ENCODE results near the gene KDM8. TPM values are rescaled to one million over a fixed set of nuclear protein-coding genes. Genes with fewer than 3 reads are reported as not detected.

KDM8 gene
- total and polyA plus RNA-seq, 2 donors (not counting 3 experiments of a cell fraction or from before 2014, with no cell fraction given) = 5.1 to 8.4 TPM

DNA sequence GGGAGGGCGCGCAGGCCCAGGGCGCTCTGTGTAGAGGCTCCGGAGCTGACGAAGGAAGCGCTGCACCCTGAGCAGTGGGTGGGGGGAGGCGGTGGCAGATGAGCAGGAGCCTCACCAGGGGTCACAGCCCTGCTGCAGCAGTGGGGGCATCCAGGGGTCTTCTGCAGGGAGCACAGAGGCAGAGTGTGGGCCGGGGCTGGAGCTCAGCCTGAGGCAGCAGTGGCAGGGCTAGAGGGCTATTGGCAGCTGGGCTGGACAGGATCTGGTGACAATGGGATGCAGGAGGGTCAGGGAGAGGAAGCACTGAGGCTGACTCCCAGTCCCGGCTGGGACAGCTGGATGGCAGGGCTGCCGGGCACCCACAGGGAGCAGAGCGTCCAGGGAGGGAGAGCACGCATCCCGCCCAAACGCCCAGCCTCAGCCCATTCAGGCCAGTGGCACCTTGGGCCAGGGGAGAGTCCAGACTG, 21.0 kb downstream of the KDM8 start:
- no TSS peak for BruUV-seq (replicated peaks)
- dilution Hi-C loops (cut with MboI; ENCODE audit: extremely low pct_ligation_motif_present, low sequenced_read_pairs) = no loop called here
- Histone ChIP-seq H4K20me1 (replicated peaks; ENCODE audit: control insufficient read depth, extremely low read depth, insufficient read depth, low read length) (no peaks in the 10 kb centered on the region), H3K27me3 (ENCODE audit: control insufficient read depth in 2 of 2, insufficient read depth in 2 of 2, low read length in 2 of 2) (no peaks in the 10 kb centered on the region), H3K9ac (replicated peaks; ENCODE audit: extremely low read depth, insufficient read depth, low read length) (no peak overlapping the region), H3K9me1 (replicated peaks; ENCODE audit: control insufficient read depth, extremely low read depth, insufficient read depth, low read length) (no peaks in the 10 kb centered on the region), H3K4me1 (ENCODE audit: control insufficient read depth, extremely low read depth, insufficient read depth, low read length) (no peaks in the 10 kb centered on the region), H3K4me3 (replicated peaks in 1 of 3; ENCODE audit: insufficient read depth in 1 of 3, low read depth in 1 of 3, low read length in 3 of 3) (no peak overlapping the region), H3K27ac (ENCODE audit: insufficient read depth, low read depth, low read length) (no peak overlapping the region), H2AFZ (ENCODE audit: low read depth, low read length) (no peak overlapping the region), H3K79me2 (ENCODE audit: control insufficient read depth, insufficient read depth, low read length) (no peaks in the 10 kb centered on the region), H3K36me3 (ENCODE audit: control insufficient read depth in 2 of 2, extremely low read depth in 1 of 2, insufficient read depth in 2 of 2, low read length in 2 of 2) (peaks cover 0 to 6% of the 10 kb centered on the region in 2 experiments), H3K9me3 (replicated peaks; ENCODE audit: control insufficient read depth, insufficient read depth, low read length) (no peaks in the 10 kb centered on the region), H3K4me2 (ENCODE audit: insufficient read depth, low read length) (no peak overlapping the region)
- CTCF ChIA-PET = interaction anchor here (2.7 to 3.7 kb wide), 2 partner anchors 11 to 143 kb away, joined by 15 to 41 read pairs; no protein-coding TSS in a partner anchor
- no peak for DNase-seq (ENCODE audit: low read depth, low spot score)
- POLR2A ChIA-PET = no interaction called here
- no peak for FAIRE-seq
- intact Hi-C loops (cut with micrococcal nuclease) = no loop called here
- TF ChIP-seq POLR2A (IDR thresholded peaks at IDR 0.05; ENCODE audit: low read depth, low read length) = no peak
- TF ChIP-seq, protein P1, sequence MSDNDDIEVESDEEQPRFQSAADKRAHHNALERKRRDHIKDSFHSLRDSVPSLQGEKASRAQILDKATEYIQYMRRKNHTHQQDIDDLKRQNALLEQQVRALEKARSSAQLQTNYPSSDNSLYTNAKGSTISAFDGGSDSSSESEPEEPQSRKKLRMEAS (IDR thresholded peaks at IDR 0.05; ENCODE audit: insufficient read depth, insufficient read length) = no peak
- no peak for TF ChIP-seq EZH2 (IDR thresholded peaks at IDR 0.05; ENCODE audit: borderline replicate concordance, low read depth, low read length, severe bottlenecking)
- TF ChIP-seq, protein P2, sequence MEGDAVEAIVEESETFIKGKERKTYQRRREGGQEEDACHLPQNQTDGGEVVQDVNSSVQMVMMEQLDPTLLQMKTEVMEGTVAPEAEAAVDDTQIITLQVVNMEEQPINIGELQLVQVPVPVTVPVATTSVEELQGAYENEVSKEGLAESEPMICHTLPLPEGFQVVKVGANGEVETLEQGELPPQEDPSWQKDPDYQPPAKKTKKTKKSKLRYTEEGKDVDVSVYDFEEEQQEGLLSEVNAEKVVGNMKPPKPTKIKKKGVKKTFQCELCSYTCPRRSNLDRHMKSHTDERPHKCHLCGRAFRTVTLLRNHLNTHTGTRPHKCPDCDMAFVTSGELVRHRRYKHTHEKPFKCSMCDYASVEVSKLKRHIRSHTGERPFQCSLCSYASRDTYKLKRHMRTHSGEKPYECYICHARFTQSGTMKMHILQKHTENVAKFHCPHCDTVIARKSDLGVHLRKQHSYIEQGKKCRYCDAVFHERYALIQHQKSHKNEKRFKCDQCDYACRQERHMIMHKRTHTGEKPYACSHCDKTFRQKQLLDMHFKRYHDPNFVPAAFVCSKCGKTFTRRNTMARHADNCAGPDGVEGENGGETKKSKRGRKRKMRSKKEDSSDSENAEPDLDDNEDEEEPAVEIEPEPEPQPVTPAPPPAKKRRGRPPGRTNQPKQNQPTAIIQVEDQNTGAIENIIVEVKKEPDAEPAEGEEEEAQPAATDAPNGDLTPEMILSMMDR (IDR thresholded peaks at IDR 0.05; ENCODE audit: extremely low read depth in 1 of 2, insufficient read depth in 1 of 2, low read depth in 1 of 2, low read length in 2 of 2) = no peak
- no peak for TF ChIP-seq MYC (IDR thresholded peaks at IDR 0.05; ENCODE audit: low read depth, low read length)
- no peak for TF ChIP-seq GATA2 (IDR thresholded peaks at IDR 0.05; ENCODE audit: insufficient read depth, insufficient read length, low read depth, low read length)
- TF ChIP-seq JUN (IDR thresholded peaks at IDR 0.05; ENCODE audit: borderline replicate concordance, insufficient read depth, insufficient read length, low read depth) = no peak
- no peak for TF ChIP-seq FOS (IDR thresholded peaks at IDR 0.05; ENCODE audit: borderline replicate concordance, insufficient read depth, low read length)
- no peak for TF ChIP-seq POLR2AphosphoS5 (IDR thresholded peaks at IDR 0.05; ENCODE audit: insufficient read depth, low read depth, low read length)
